Lung (tissue), 12 donors: ENCODE measurements around the gene ACOX1. TPM values are rescaled to one million over a fixed set of nuclear protein-coding genes. Genes with fewer than 3 reads are reported as not detected.
A peak's percentile ranks its signal among the peaks of the same experiment; 100 is the strongest.

Experiments used
- ATAC-seq: fragments of 200-7000 bp; cut with Tn5 transposase; one replicate; pipeline ENCODE4 v1.9.1; 2020; ENCODE audit warnings: moderate number of reproducible peaks; ENCODE audit not compliant: insufficient read depth, low FRiP score
- DNase-seq, 3 donors: peaks; one replicate each; pipeline ENCODE4 v3.0.0-alpha.2; 2013 to 2017
- H3K27ac ChIP-seq, 2 donors: one replicate each; pipeline ENCODE4 v1.5.1; 2013; ENCODE audit warnings: mild to moderate bottlenecking in 2 of 2, moderate library complexity in 2 of 2, control low read depth in 1 of 2, inconsistent platforms in 1 of 2, low read depth in 1 of 2, low read length in 1 of 2
- H3K27me3 ChIP-seq, 3 donors: one replicate each; pipeline ENCODE4 v1.5.1; 2013; ENCODE audit warnings: low read length in 2 of 3; ENCODE audit not compliant: control insufficient read depth in 3 of 3, insufficient read depth in 3 of 3
- H3K36me3 ChIP-seq, 4 donors: one replicate each; pipeline ENCODE4 v1.5.1; 2013; ENCODE audit warnings: low read length in 4 of 4, mild to moderate bottlenecking in 1 of 4, moderate library complexity in 1 of 4; ENCODE audit not compliant: control insufficient read depth in 4 of 4, insufficient read depth in 4 of 4
- H3K4me1 ChIP-seq, 5 donors: one replicate each; pipeline ENCODE4 v1.5.1; 2013; ENCODE audit warnings: low read length in 5 of 5, mild to moderate bottlenecking in 2 of 5, moderate library complexity in 1 of 5; ENCODE audit not compliant: control insufficient read depth in 5 of 5, insufficient read depth in 5 of 5
- H3K4me3 ChIP-seq: one replicate; pipeline ENCODE4 v1.5.1; 2013; ENCODE audit warnings: mild to moderate bottlenecking, control low read depth, moderate library complexity
- H3K9ac ChIP-seq, 2 donors: one replicate each; pipeline ENCODE4 v1.5.1; 2013; ENCODE audit warnings: low read length in 2 of 2, control low read depth in 1 of 2; ENCODE audit not compliant: insufficient read depth in 1 of 2
- H3K9me3 ChIP-seq, 4 donors: one replicate each; pipeline ENCODE4 v1.5.1; 2013; ENCODE audit warnings: low read length in 3 of 4, mild to moderate bottlenecking in 1 of 4, moderate library complexity in 1 of 4; ENCODE audit not compliant: control insufficient read depth in 4 of 4, insufficient read depth in 3 of 4
- WGBS, 2 donors: extraction: QIAGEN DNeasy Blood & Tissue Kit; methylation state at CpG; one replicate each; pipeline ENCODE4 v1.1.7; 2013; 5-methylcytosine and 5-hydroxymethylcytosine counted together
- polyA plus RNA-seq, 2 donors: library from polyadenylated mRNA; stranded (reverse); fragments of 200-250 nt; gene quantifications; one replicate each; pipeline ENCODE4 v1.2.1, GENCODE V29; 2013
- total RNA-seq, 2 donors: library from RNA; depleted of rRNA in 1 of 2; stranded (reverse); fragments of >200 nt in 1 of 2; gene quantifications; one replicate each; pipeline ENCODE4 v1.2.1, GENCODE V29; 2014 to 2021
- TF ChIP-seq, protein P1 (sequence below): IDR thresholded peaks from 2 replicates; pipeline ENCODE4 v1.5.1; 2012; ENCODE audit warnings: mild to moderate bottlenecking; ENCODE audit errors: control extremely low read depth, extremely low read depth
- donor health status: control.
- donor health status: control.
- donor health status: Bipolar disorder and iron deficiency.
- donor health status: healthy.
- donor health status: DM: yes; HTN: yes; CAD: no.

ACOX1 gene
- total and polyA plus RNA-seq, 4 donors: 19.9 to 80.1 (median 45.9) TPM

DNA sequence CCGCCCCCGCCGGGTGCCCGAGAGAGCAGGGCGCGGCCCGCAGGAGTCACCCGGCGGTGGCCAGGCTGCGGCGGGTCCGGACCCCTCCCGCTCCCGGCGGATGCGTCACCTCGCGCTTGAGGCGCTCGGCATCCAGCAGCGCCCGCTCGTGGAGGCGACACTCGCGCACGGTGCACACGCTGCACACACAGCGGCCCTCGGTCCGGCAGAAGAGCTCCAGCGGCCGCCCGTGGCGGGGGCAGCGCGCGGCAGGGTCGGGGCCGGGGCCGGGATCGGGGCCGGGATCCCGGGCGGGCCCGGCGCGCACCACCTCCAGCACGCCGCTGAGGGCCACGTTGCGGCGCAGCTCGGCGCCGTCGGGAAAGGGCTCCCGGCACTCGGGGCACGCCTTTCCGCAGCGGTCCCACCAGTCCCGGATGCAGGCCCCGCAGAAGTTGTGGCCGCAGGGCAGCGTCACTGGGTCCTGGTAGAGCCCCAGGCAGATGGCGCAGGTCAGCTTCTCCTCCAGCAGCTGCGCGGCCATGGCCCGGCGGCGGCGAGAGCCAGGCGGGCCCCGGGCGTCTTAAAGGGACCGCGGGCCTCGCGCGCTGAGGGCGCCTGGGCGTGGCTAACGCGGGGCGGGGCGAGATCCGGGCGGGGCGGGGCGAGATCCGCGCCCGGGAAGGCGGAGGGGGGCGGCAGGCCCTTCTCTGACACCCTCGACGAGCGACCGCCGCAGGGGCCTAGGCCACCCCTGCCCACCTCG, 82.4 kb downstream of the ACOX1 start, which contains the start of gene TRIM65:
TRIM65 (minus strand) TSS at position 537 of the 745 bp plus-strand sequence; CDS start at position 523, 14 bp downstream.
- H3K4me1 ChIP-seq: peaks cover 0 to 36% (median 9%) of the 10 kb centered on the region in 5 donors
- H3K9ac ChIP-seq: peak within 1 kb of the TSS; percentile 37 to 65
- DNase-seq: peak; percentile 86 to 90 (median 87)
- H3K36me3 ChIP-seq: peaks cover 0 to 40% (median 12%) of the 10 kb centered on the region in 4 donors
- peak within 1 kb of the TSS; percentile 69 for H3K4me3 ChIP-seq
- H3K27me3 ChIP-seq: no peaks in the 10 kb centered on the region
- TF ChIP-seq, protein P1, sequence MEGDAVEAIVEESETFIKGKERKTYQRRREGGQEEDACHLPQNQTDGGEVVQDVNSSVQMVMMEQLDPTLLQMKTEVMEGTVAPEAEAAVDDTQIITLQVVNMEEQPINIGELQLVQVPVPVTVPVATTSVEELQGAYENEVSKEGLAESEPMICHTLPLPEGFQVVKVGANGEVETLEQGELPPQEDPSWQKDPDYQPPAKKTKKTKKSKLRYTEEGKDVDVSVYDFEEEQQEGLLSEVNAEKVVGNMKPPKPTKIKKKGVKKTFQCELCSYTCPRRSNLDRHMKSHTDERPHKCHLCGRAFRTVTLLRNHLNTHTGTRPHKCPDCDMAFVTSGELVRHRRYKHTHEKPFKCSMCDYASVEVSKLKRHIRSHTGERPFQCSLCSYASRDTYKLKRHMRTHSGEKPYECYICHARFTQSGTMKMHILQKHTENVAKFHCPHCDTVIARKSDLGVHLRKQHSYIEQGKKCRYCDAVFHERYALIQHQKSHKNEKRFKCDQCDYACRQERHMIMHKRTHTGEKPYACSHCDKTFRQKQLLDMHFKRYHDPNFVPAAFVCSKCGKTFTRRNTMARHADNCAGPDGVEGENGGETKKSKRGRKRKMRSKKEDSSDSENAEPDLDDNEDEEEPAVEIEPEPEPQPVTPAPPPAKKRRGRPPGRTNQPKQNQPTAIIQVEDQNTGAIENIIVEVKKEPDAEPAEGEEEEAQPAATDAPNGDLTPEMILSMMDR: peak; percentile 36
- peak within 1 kb of the TSS; percentile 95 for H3K27ac ChIP-seq
- ATAC-seq: peak; percentile 88
- no peaks in the 10 kb centered on the region for H3K9me3 ChIP-seq
- 0% methylated on average over 72 to 102 of the region's 102 CpGs for WGBS, 2 donors

DNA sequence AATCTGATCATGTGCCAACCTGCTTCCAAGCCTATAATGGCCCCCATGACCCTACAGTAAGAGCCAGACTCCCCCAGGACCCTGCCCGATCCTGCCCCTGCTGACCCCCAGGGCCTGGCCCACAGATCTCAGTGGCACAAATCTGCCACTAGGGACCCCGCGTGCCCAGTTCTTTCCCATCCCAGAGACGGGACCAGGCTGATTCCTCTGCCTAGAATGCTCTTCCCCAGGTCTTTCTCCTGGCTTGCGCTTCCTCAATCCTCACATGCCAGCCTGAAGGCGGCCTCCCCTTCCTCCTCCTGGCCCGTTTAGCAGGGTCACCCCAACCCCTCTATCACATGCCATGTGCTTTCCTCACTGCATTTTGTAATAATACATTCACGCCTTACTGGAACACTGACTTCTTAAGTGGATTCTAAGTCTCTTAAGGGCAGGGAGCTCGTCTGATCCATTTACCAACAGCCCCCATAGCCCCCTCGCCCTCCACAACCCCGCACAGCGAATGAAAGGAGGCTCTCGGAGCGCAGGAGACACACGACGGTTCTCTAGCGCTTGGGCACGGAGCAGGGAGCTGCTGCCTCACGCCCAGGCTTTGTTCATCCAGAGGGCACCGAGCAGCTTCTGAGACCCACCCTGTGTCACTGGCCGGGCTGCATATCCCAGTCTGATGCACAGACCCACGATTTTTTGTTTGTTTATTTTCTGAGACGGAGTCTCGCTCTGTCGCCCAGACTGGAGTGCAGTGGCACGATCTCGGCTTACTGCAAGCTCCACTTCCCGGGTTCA, 83.4 kb downstream of the ACOX1 start:
- DNase-seq (peak in 2 of 3 donors; percentile 25 to 32), ATAC-seq (no peak)
- 24 to 28% methylated on average over 28 of the region's 28 CpGs for WGBS, 2 donors

GRCh38 chr17:75894049-75894733, 84.8 kb downstream of the ACOX1 start:
- Histone ChIP-seq H3K27ac (no peak overlapping the region), H3K4me1 (peaks cover 0 to 38% (median 9%) of the 10 kb centered on the region in 5 donors), H3K9ac (peak overlapping the region in 1 of 2 donors; percentile 23), H3K9me3 (no peaks in the 10 kb centered on the region), H3K27me3 (no peaks in the 10 kb centered on the region), H3K4me3 (no peak overlapping the region), H3K36me3 (peaks cover 0 to 34% (median 3%) of the 10 kb centered on the region in 4 donors)
- ATAC-seq (no peak), DNase-seq (peak; percentile 33 to 45 (median 40))
- 86 to 92% methylated on average over 22 of the region's 22 CpGs for WGBS, 2 donors
- TF ChIP-seq, protein P1: no peak

More for the DNA sequence above, 83.4 kb downstream of the ACOX1 start:
- Histone ChIP-seq H3K36me3 (peaks cover 0 to 40% (median 9%) of the 10 kb centered on the region in 4 donors), H3K27me3 (no peaks in the 10 kb centered on the region), H3K4me1 (peaks cover 0 to 38% (median 9%) of the 10 kb centered on the region in 5 donors), H3K27ac (peak overlapping the region; percentile 62 to 95), H3K9me3 (no peaks in the 10 kb centered on the region), H3K4me3 (no peak overlapping the region), H3K9ac (peak overlapping the region; percentile 37 to 65)
- TF ChIP-seq, protein P1: no peak
